Activated naive CD8-positive, alpha-beta T cell treated with anti-CD3 and anti-CD28 coated beads, Interleukin-2, amount 50 U/mL, for 16 hours (primary cell): ENCODE results near the gene ISX.

Source experiments
- DNase-seq: peaks from one replicate; pipeline ENCODE4 v3.0.0-alpha.2; 2020; ENCODE audit warnings: low read depth, low spot score

ISX gene

GRCh38 chr22:35051791-35052190 is 14.2 kb upstream of the ISX start:
- no peak for DNase-seq

GRCh38 chr22:35053060-35053835 is 12.7 kb upstream of the ISX start:
- DNase-seq, result no peak

GRCh38 chr22:35054064-35054463 is 11.9 kb upstream of the ISX start:
- DNase-seq, result no peak

DNA sequence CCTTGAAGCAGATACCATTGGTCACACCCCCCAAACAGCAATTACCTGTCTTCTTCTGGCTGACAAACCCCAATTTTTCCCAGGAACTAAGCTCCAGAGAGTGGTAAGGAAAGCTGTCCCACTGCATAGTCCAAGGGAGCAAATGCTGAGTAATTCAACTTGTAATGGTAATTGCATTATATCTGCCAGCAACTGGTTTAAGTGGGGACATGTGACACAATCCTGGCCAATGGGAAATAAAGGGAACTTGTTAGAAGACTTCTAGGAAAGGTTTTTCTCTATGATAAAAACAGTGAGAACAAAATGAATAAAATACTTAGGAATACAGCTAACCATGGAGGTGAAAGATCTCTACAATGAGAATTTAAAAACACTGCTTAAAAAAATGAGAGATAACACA is 9.5 kb upstream of the ISX start:
- DNase-seq, result no peak

DNA sequence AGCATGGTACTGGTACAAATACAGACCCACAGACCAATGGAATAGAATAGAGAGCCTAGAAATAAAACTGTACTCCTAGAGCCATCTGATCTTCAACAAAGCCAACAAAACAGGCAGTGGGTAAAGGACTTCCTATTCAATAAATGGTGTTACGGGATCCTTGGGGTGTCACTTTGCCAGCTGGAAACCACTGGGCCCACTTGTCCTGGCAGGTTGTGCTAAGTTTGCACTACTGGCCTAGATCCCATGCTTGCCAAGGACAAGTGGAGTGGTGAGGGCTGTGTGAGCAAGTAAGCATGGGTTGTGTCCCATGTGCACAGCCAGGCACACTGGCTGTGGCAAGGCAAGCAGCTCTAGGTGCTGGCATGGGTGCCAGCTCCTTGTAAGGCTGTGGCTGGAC is 8.8 kb upstream of the ISX start:
- no peak for DNase-seq

DNA sequence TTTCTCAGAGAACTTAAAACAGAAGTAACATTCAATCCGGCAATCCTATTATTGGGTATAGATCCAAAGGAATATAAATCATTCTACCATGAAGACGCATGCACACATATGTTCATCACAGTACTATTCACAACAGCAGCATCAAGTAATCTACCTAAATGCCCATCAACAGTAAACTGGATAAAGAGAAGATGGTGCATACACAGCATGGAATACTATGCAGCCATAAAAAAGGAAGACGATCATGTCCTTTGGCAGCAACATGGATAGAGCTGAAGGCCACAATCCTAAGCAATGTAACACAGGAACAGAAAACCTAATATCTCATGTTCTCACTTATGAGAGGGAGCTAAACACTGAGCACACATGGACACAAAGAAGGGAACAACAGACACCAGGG is 6.3 kb upstream of the ISX start:
- no peak for DNase-seq

DNA sequence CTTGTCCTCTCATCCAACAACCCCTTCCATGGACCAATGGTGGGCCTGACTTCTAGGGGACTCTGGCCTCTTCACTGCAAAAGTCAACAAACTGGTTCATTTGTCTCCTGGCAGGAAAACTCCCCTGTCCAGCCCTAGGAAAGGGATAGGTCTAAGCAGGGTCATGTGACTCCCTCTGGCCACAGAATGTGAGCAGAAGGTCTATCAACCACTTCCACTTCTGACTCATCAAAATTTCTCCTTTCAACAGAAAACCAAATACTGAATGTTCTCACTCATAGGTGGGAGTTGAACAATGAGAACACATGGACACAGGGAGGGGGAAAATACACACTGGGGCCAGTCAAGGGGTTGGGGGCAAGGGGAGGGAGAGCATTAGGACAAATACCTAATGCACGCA is 1.3 kb upstream of the ISX start:
- no peak for DNase-seq

DNA sequence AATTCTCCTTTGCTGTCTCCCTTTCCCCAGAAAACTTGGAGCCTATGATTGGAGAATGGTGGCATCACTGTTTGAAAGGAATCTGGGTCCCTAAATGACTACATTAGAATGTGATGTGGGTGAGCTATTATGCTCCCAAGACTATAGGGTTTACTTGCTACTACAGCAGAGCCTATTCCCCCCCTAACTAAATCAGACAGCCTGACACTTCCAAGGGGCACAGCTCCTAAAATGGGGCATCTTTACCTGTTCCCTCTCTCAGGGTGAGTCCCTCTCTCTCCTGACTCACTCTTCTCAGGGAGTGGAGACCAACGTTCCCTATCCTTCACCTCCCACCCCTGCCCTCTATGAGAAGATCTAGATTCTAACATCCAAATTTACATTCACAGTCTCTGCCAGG is 775 bp upstream of the ISX start:
- no peak for DNase-seq

DNA sequence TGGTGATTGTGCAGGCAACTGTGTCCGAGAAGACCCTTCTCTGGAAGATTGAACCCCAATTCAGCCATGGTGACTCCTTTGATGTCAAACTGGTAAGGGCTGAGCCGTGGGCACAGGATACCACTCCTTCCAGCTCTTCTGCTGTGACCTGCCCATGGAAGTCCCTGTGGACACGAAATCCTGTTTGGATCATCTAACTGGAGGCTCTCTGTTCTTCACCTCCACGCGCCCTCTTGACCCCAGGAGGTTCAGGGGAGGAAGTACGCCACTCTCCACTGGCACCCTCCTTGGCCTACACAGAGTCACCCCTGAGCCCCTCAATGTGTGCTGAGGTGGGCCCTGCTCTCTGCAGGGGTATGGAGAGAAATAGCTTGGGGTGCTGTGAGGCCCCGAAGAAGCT is 810 bp downstream of the ISX start:
- DNase-seq, result no peak

DNA sequence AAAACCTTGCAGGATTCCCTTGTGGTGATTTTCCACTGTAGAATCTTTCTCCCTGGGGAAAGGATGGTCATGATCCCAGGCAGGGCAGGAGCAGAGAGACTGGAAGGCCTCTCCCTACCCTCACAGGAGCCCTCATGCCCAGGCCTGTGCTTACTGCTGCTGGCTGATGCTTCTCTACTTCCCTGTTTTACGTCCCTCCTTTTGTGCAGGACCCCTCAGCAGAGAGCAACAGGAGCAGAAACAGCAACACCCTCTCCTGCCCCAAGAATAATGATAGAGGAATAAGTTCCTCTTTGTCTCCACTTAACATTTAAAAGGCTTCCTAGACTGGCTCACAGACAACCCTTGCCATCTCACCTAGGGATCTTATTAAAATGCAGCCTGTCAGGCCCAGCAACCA is 3.6 kb downstream of the ISX start:
- DNase-seq, result no peak

- no peak for DNase-seq
Observed at GRCh38 chr22:35070451-35071093, 4.6 kb downstream of the ISX start.

DNA sequence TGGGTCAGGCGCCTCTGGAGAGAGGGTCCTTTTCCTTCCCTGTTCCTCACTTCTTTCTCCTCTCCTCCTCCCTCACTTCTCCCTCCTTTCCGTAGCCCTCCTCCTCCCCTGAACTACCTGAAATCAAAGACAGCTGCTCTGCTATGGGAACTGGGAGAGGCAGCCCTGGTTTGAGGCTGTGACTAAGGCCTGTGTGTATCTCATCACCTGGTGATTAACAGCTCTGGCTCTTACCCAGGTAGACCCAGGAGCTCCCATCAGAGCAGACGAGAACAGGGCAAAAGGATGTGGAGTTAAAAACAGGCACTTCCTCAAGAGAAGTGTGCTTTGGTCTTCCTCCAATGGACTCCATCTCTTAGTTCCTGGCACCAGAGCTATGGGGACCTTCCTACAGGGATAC is 5.8 kb downstream of the ISX start:
- DNase-seq, result no peak

DNA sequence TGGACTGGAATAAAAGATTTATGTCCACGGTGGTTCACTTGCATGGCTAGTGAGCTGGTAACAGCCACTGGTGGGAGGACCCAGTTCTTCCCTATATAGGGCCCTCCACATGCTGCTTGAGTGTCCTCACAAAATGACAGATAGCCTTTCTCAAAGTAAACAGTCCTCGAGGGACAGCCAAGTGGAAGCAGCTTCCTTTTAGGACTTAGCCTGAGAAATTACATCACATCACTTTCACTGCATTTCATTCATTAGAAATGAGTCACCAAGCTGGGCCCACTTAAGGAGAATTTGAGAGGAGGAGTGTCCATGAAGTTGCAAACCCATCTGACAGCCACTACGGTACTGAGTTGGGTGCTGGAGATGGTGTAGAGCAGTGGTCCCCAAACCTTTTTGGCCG is 7.0 kb downstream of the ISX start:
- no peak for DNase-seq

GRCh38 chr22:35074583-35074982 is 8.6 kb downstream of the ISX start:
- no peak for DNase-seq

DNA sequence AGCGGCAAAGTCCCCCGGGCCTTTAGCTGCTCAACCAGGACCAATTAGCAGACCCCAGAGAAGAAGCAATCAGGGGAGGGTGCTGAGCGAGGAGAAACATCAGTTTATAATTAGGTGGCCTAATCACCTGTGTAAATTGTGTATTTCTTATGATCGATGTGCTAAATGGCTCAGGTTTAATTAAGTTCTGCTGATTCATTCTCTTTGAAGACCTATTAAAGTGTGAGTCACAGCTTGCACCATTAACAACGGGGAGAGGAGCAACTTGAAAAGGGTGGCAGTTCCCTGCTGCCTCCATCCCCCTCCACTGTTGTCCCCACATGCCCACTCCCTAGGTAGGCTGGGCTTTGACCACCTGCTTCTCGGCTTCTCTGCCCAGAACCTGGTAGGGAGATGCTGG is 10.7 kb downstream of the ISX start:
- DNase-seq, result no peak

- no peak for DNase-seq
Observed at GRCh38 chr22:35085621-35086020, 19.7 kb downstream of the ISX start.

GRCh38 chr22:35089139-35089538 is 23.2 kb downstream of the ISX start:
- DNase-seq, result no peak

- no peak for DNase-seq
Observed at GRCh38 chr22:35092406-35092805, 26.4 kb downstream of the ISX start.

GRCh38 chr22:35098921-35099320 is 33.0 kb downstream of the ISX start:
- DNase-seq, result no peak

- DNase-seq, result no peak
Observed at GRCh38 chr22:35099883-35100282, 33.9 kb downstream of the ISX start.

GRCh38 chr22:35102663-35103062 is 36.7 kb downstream of the ISX start:
- no peak for DNase-seq

DNA sequence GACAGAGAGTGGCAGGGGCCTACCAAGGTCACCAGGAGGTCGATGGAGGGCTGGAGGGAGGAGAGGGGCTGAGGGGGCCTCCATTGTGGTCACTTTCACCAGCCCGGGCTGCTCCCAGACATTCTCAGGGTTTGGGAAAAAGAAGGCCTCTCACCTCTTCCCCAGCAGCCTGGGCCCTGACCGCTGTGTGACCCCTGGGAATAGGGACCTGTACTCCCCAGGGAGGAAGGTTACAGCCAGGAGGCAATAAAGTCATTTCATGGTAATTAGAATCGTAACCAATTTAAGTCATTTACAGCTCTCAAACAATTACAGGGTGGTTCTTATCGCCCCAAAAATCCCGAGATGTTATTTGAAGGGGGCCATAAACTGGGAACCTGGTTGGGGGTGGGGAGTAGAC is 37.8 kb downstream of the ISX start:
- DNase-seq, result no peak

GRCh38 chr22:35104491-35104890 is 38.5 kb downstream of the ISX start:
- no peak for DNase-seq

GRCh38 chr22:35109616-35110015 is 43.7 kb downstream of the ISX start:
- DNase-seq, result no peak
